ENCODE measurements around the gene UBIAD1. TPM values are rescaled to one million over a fixed set of nuclear protein-coding genes. Genes with fewer than 3 reads are reported as not detected.

Gene UBIAD1
- total and polyA plus RNA-seq, 4 donors: 7.5 to 17.9 (median 9.5) TPM

DNA sequence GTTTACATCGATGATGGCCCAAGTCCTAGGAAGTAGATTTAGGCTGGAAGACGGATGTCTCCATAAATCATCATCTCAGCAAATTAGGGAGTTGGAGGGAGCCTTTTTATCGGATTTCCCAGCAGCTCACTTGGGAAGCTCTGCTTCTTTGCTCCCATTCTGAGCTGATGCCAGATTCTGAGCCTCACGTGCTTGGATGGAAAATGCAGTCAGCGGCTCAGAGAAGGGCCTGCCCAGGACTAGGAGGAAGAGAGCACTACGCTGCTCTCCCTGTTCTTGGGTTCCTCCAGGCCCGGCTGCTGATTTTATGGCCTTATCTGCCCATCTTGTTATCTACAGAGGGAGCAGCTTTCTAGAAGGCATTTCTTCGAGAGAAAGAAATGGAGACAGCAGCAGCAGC lies 42.0 kb downstream of the UBIAD1 start:
- H3K9ac ChIP-seq (ENCODE audit: insufficient read depth in 1 of 2, low read length in 2 of 2): no peak overlapping the region
- DNase-seq: peak; percentile 29 to 50 (median 38)
- no peak for ATAC-seq (ENCODE audit: insufficient read depth, low FRiP score)
- no peak overlapping the region for H3K27ac ChIP-seq (ENCODE audit: low read depth in 1 of 2, low read length in 1 of 2)
- no peaks in the 10 kb centered on the region for H3K27me3 ChIP-seq (ENCODE audit: control insufficient read depth in 3 of 3, insufficient read depth in 3 of 3, low read length in 2 of 3)
- peaks cover 0 to 2% (median 0%) of the 10 kb centered on the region in 5 donors for H3K4me1 ChIP-seq (ENCODE audit: control insufficient read depth in 5 of 5, insufficient read depth in 5 of 5, low read length in 5 of 5)
- H3K4me3 ChIP-seq: no peak overlapping the region
- WGBS, 2 donors: 66 to 80% methylated on average over 8 of the region's 8 CpGs
- H3K9me3 ChIP-seq (ENCODE audit: control insufficient read depth in 4 of 4, insufficient read depth in 3 of 4, low read length in 3 of 4): peaks cover 0 to 9% (median 0%) of the 10 kb centered on the region in 4 donors
- no peaks in the 10 kb centered on the region for H3K36me3 ChIP-seq (ENCODE audit: control insufficient read depth in 4 of 4, insufficient read depth in 4 of 4, low read length in 4 of 4)
- TF ChIP-seq, protein P1, sequence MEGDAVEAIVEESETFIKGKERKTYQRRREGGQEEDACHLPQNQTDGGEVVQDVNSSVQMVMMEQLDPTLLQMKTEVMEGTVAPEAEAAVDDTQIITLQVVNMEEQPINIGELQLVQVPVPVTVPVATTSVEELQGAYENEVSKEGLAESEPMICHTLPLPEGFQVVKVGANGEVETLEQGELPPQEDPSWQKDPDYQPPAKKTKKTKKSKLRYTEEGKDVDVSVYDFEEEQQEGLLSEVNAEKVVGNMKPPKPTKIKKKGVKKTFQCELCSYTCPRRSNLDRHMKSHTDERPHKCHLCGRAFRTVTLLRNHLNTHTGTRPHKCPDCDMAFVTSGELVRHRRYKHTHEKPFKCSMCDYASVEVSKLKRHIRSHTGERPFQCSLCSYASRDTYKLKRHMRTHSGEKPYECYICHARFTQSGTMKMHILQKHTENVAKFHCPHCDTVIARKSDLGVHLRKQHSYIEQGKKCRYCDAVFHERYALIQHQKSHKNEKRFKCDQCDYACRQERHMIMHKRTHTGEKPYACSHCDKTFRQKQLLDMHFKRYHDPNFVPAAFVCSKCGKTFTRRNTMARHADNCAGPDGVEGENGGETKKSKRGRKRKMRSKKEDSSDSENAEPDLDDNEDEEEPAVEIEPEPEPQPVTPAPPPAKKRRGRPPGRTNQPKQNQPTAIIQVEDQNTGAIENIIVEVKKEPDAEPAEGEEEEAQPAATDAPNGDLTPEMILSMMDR (IDR thresholded peaks at IDR 0.05; ENCODE audit: control extremely low read depth, extremely low read depth): no peak

DNA sequence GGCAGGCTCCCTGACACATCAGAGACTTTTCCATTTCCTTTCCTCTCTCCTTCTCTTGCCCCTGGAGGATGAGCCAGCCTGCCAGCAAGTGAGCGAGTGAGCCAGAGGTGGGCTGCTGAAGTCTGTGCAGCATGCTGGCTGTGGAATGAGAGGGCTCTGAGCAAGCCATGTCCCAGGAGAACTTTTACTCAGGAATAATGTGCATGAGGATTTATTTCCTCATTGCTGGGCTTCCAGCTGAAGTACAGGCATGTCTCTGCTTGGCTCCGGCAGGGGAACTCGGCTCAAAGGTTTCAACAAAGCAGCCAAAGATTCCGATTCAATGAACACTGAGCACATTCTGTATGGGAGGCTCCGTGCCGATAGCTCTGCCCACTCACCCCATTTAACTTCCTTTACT lies 43.7 kb downstream of the UBIAD1 start:
- Histone ChIP-seq H3K9me3 (ENCODE audit: control insufficient read depth in 4 of 4, insufficient read depth in 3 of 4, low read length in 3 of 4) (peaks cover 0 to 10% (median 0%) of the 10 kb centered on the region in 4 donors), H3K36me3 (ENCODE audit: control insufficient read depth in 4 of 4, insufficient read depth in 4 of 4, low read length in 4 of 4) (no peaks in the 10 kb centered on the region), H3K9ac (ENCODE audit: insufficient read depth in 1 of 2, low read length in 2 of 2) (no peak overlapping the region), H3K27ac (ENCODE audit: low read depth in 1 of 2, low read length in 1 of 2) (no peak overlapping the region), H3K27me3 (ENCODE audit: control insufficient read depth in 3 of 3, insufficient read depth in 3 of 3, low read length in 2 of 3) (no peaks in the 10 kb centered on the region), H3K4me3 (no peak overlapping the region), H3K4me1 (ENCODE audit: control insufficient read depth in 5 of 5, insufficient read depth in 5 of 5, low read length in 5 of 5) (peaks cover 0 to 2% (median 0%) of the 10 kb centered on the region in 5 donors)
- ATAC-seq (ENCODE audit: insufficient read depth, low FRiP score) (no peak), DNase-seq (no peak)
- WGBS, 2 donors: 75 to 86% methylated on average over 6 of the region's 6 CpGs
- TF ChIP-seq, protein P1 (IDR thresholded peaks at IDR 0.05; ENCODE audit: control extremely low read depth, extremely low read depth): no peak

- Histone ChIP-seq H3K9ac (ENCODE audit: insufficient read depth in 1 of 2, low read length in 2 of 2) (no peak overlapping the region), H3K9me3 (ENCODE audit: control insufficient read depth in 4 of 4, insufficient read depth in 3 of 4, low read length in 3 of 4) (peaks cover 0 to 8% (median 0%) of the 10 kb centered on the region in 4 donors), H3K4me3 (no peak overlapping the region), H3K4me1 (ENCODE audit: control insufficient read depth in 5 of 5, insufficient read depth in 5 of 5, low read length in 5 of 5) (no peaks in the 10 kb centered on the region), H3K27me3 (ENCODE audit: control insufficient read depth in 3 of 3, insufficient read depth in 3 of 3, low read length in 2 of 3) (no peaks in the 10 kb centered on the region), H3K27ac (ENCODE audit: low read depth in 1 of 2, low read length in 1 of 2) (no peak overlapping the region), H3K36me3 (ENCODE audit: control insufficient read depth in 4 of 4, insufficient read depth in 4 of 4, low read length in 4 of 4) (no peaks in the 10 kb centered on the region)
- ATAC-seq (ENCODE audit: insufficient read depth, low FRiP score) (no peak), DNase-seq (no peak)
- TF ChIP-seq, protein P1 (IDR thresholded peaks at IDR 0.05; ENCODE audit: control extremely low read depth, extremely low read depth): no peak
- WGBS, 2 donors: 86 to 91% methylated on average over 11 of the region's 11 CpGs
These were observed 46.0 kb downstream of the UBIAD1 start for GRCh38 chr1:11318982-11319381.

Measured in lung (tissue), 12 donors.